ENCODE data around the gene INPP5D. TPM values are rescaled to one million over a fixed set of nuclear protein-coding genes. Genes with fewer than 3 reads are reported as not detected.

INPP5D gene
- total and polyA plus RNA-seq, 2 donors (not counting 3 experiments of a cell fraction or from before 2014, with no cell fraction given) = 13.9 to 46.6 TPM

DNA sequence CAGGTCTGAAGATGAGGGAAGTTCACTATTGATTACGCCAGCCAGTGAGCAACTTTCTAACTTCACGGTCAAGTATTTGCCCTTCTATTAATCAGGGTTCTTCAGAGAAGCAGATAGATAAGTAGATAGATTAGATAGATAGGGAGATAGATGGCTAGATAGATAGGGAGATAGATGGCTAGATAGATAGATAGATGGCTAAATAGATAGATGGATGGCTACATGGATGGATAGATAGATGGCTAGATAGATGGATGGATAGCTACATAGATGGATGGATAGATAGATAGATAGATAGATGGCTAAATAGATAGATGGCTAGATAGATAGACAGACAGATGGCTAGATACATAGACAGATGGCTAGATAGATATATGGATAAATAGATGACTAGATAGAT lies 4.8 kb upstream of the INPP5D start:
- Histone ChIP-seq H3K79me2 (ENCODE audit: control insufficient read depth, insufficient read depth, low read length) (peaks cover 2% of the 10 kb centered on the region), H3K27ac (ENCODE audit: insufficient read depth, low read depth, low read length) (no peak overlapping the region), H3K9ac (replicated peaks; ENCODE audit: extremely low read depth, insufficient read depth, low read length) (no peak overlapping the region), H3K4me2 (ENCODE audit: insufficient read depth, low read length) (no peak overlapping the region), H3K4me1 (ENCODE audit: control insufficient read depth, extremely low read depth, insufficient read depth, low read length) (peaks cover 12% of the 10 kb centered on the region), H3K4me3 (replicated peaks in 1 of 3; ENCODE audit: insufficient read depth in 1 of 3, low read depth in 1 of 3, low read length in 3 of 3) (no peak overlapping the region), H2AFZ (ENCODE audit: low read depth, low read length) (no peak overlapping the region), H3K27me3 (ENCODE audit: control insufficient read depth in 2 of 2, insufficient read depth in 2 of 2, low read length in 2 of 2) (no peaks in the 10 kb centered on the region), H4K20me1 (replicated peaks; ENCODE audit: control insufficient read depth, extremely low read depth, insufficient read depth, low read length) (no peaks in the 10 kb centered on the region), H3K36me3 (ENCODE audit: control insufficient read depth in 2 of 2, extremely low read depth in 1 of 2, insufficient read depth in 2 of 2, low read length in 2 of 2) (no peaks in the 10 kb centered on the region), H3K9me3 (replicated peaks; ENCODE audit: control insufficient read depth, insufficient read depth, low read length) (no peaks in the 10 kb centered on the region), H3K9me1 (replicated peaks; ENCODE audit: control insufficient read depth, extremely low read depth, insufficient read depth, low read length) (no peaks in the 10 kb centered on the region)
- no TSS peak for BruUV-seq (replicated peaks)
- dilution Hi-C loops (cut with MboI; ENCODE audit: extremely low pct_ligation_motif_present, low sequenced_read_pairs) = no loop called here
- intact Hi-C loops (cut with micrococcal nuclease) = loop anchor here (10.0 kb wide), 2 partner anchors 171 to 451 kb away; no protein-coding TSS in a partner anchor
- TF ChIP-seq POLR2AphosphoS5 (IDR thresholded peaks at IDR 0.05; ENCODE audit: insufficient read depth, low read depth, low read length) (no peak), MYC (IDR thresholded peaks at IDR 0.05; ENCODE audit: low read depth, low read length) (no peak), EZH2 (IDR thresholded peaks at IDR 0.05; ENCODE audit: borderline replicate concordance, low read depth, low read length, severe bottlenecking) (no peak), GATA2 (IDR thresholded peaks at IDR 0.05; ENCODE audit: insufficient read depth, insufficient read length, low read depth, low read length) (no peak), FOS (IDR thresholded peaks at IDR 0.05; ENCODE audit: borderline replicate concordance, insufficient read depth, low read length) (no peak), JUN (IDR thresholded peaks at IDR 0.05; ENCODE audit: borderline replicate concordance, insufficient read depth, insufficient read length, low read depth) (no peak), POLR2A (IDR thresholded peaks at IDR 0.05; ENCODE audit: low read depth, low read length) (no peak)
- TF ChIP-seq, protein P1, sequence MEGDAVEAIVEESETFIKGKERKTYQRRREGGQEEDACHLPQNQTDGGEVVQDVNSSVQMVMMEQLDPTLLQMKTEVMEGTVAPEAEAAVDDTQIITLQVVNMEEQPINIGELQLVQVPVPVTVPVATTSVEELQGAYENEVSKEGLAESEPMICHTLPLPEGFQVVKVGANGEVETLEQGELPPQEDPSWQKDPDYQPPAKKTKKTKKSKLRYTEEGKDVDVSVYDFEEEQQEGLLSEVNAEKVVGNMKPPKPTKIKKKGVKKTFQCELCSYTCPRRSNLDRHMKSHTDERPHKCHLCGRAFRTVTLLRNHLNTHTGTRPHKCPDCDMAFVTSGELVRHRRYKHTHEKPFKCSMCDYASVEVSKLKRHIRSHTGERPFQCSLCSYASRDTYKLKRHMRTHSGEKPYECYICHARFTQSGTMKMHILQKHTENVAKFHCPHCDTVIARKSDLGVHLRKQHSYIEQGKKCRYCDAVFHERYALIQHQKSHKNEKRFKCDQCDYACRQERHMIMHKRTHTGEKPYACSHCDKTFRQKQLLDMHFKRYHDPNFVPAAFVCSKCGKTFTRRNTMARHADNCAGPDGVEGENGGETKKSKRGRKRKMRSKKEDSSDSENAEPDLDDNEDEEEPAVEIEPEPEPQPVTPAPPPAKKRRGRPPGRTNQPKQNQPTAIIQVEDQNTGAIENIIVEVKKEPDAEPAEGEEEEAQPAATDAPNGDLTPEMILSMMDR (IDR thresholded peaks at IDR 0.05; ENCODE audit: extremely low read depth in 1 of 2, insufficient read depth in 1 of 2, low read depth in 1 of 2, low read length in 2 of 2) = no peak
- TF ChIP-seq, protein P2, sequence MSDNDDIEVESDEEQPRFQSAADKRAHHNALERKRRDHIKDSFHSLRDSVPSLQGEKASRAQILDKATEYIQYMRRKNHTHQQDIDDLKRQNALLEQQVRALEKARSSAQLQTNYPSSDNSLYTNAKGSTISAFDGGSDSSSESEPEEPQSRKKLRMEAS (IDR thresholded peaks at IDR 0.05; ENCODE audit: insufficient read depth, insufficient read length) = no peak
- ChIA-PET CTCF (interaction anchor here (0.6 to 2.5 kb wide), 9 partner anchors 11 to 239 kb away, joined by 3 to 18 read pairs (median 3); no protein-coding TSS in a partner anchor), POLR2A (interaction anchor here (0.6 kb wide), 1 partner anchor 9 kb away, joined by 4 read pairs; no protein-coding TSS in a partner anchor)
- DNase-seq (ENCODE audit: low read depth, low spot score) (no peak), FAIRE-seq (no peak)

All from endothelial cell of umbilical vein (primary cell).